GM18870 (cell line): ENCODE measurements around the gene ADAM17.
A peak's percentile ranks its signal among the peaks of the same experiment; 100 is the strongest.
"Not testable (repeated sequence)": the region's sequence is repeated elsewhere in the genome, so short reads cannot be mapped to it uniquely, and the experiment has no call there.

Experiments
- ATAC-seq: cut with Tn5 transposase; IDR thresholded peaks from one replicate; pipeline ENCODE4 v1.9.1; 2021; ENCODE audit warnings: moderate library complexity; ENCODE audit not compliant: unreplicated experiment

The ADAM17 gene

DNA sequence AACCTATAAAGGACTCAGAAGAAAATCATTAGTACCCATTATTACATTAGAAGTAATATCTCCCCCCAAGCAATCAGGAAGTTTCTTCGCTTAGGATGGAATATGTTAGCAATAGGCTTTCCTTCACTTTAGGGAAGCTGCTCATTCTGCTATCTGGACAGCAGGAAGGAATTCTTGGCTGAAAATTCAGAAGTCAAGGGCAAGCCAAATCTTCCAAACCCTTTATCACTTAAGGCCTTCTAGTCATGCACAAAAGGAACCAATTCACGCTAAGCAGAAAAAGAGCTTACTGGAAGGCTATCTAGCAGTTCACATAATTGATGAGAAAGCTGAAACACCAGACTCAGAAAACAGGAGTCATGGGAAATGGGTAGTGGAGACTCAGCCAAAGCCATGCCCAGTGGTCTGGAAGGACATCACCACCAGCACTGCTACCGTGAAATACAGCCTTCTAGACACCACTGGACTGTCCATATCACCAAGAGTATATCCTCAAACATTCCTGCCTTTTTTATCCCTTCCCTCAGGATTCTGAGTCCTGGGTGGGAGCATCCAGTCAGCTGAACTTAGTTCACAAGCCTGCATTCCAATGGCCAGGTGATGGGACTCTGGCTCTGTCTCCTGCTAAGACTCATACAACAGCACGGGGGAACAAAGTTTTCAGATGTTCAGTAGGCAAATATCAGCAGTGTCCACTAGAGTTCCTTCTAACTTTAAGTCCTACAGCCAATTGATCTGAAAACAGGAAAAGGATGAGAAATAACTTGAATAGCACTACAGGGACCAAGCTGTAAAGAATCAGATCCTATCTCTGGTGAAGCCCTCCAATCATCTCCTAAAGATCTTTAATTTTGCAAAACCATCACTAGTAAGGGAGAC, 14.8 kb upstream of the ADAM17 start:
- ATAC-seq, result no peak

GRCh38 chr2:9565436-9566153, 10.0 kb upstream of the ADAM17 start:
- ATAC-seq, result no peak

GRCh38 chr2:9560628-9561027, 5.0 kb upstream of the ADAM17 start:
- no peak for ATAC-seq

- ATAC-seq, result no peak
These were observed 3.3 kb upstream of the ADAM17 start for GRCh38 chr2:9558948-9559381.

GRCh38 chr2:9556121-9556743, 602 bp upstream of the ADAM17 start:
- peak; percentile 21 for ATAC-seq

GRCh38 chr2:9554921-9555296, 721 bp downstream of the ADAM17 start:
- no peak for ATAC-seq

GRCh38 chr2:9552219-9553178, 3.1 kb downstream of the ADAM17 start:
- no peak for ATAC-seq

GRCh38 chr2:9550859-9551391, 4.7 kb downstream of the ADAM17 start:
- ATAC-seq, result not testable (repeated sequence)

DNA sequence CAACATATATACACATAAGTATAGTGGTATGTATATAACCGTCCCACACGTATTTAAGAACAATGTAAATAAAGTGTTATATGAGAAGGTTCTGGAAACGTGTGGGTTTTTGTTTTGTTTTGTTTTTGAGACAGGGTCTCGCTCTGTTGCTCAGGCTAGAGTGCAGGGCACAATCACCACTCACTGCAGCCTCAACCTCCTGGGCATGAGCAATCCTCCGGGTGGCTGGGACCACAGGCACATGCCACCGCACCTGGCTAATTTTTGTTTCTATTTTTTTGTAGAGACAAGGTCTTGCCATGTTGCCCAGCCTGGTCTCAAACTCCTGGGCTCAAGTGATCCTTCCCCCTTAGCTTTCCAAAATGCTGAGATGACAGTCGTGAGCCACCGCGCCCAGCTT, 6.2 kb downstream of the ADAM17 start:
- no peak for ATAC-seq

- no peak for ATAC-seq
These were observed 7.1 kb downstream of the ADAM17 start for GRCh38 chr2:9548506-9548905.

DNA sequence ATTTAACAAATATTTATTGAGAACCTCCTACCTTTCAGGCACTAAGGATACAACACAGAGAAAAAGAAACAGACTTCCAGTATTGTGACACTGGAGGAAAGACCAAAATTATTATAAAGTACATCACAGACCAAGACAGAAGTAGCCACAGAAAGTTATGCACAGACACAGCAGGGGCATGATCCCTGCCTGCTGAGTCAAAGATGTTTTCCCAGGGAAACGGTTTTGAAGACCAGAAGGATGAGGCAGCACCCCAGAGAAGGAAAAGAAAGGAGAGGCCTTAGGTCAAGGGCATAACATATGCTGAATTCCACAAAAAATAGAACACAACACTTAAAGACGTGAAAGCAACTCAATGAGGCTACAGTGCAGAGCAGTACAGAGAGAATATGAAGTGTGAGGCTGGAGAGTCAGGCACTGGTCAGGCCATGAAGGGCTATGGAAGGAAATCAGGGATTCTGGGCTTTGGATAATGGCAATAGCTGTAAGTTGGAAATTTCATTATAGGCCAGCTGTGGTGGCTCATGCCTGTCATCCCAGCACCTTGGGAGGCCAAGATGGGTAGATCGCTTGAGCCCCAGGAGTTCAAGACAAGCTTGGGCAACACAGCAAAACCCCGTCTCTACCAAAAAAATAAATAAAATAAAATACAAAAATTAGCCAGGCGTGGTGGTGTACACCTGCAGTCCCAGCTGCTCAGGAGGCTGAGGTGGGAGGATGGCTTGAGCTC, 8.2 kb downstream of the ADAM17 start:
- no peak for ATAC-seq

- no peak for ATAC-seq
These were observed 10.1 kb downstream of the ADAM17 start for GRCh38 chr2:9545502-9545901.

DNA sequence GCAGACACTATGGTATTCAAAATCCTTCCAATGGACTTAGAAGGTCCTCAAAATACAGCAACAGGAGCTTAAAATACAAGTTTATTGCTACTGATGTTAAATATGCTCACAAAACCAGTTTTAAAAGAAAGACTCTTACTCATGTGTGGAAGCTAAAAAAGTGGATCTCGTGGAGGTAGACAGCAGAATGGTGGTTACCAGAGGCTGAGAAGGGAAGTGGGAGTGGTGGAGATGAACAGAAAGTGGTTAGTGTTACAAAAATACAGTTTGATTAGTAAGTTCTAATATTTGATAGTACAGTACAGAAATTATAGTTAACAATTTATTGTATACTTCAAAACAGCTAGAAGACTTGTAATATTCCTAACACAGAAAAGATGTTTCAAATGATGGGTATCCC, 12.1 kb downstream of the ADAM17 start:
- no peak for ATAC-seq

DNA sequence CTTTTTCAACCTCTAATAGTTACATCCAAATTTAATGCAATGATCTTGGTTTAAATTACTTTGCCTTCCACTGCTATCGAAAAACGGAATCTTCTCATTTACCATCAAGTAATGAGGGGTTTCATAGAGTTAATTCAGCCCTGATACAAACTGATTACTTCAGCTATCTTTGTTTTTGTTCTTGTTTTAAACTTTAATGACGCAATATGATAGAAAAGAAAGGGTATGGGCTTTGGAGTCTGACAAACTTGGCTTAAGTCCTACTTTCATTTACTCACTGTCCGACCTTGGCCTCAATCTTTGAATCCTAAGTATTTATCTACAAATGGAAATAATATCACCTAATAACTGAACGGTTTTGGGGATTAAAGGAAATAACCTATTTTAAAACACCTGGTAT, 16.1 kb downstream of the ADAM17 start:
- no peak for ATAC-seq

DNA sequence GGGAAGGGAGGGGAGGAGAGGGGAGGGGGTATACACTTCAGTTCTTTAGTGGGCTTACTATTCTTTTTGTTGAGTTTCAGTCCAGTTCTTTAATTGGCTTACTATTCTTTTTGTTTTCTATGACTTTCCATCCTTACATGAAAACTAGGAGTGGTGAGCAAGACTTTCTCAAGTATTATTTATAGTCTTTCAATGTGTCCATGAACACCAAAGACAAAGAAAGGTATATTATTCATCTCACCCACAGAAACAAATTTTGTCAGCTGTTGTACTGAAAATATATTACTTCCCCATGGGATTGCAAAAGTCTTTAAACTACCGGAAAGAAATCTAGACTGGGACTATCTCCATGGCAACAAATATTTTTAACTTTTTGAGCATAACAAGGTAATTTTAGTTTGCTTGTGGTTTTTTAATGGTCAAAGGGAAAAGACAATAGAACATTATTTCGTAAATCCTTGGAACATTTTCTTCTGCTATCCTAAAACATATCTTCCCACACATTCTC, 17.6 kb downstream of the ADAM17 start:
- ATAC-seq, result no peak

DNA sequence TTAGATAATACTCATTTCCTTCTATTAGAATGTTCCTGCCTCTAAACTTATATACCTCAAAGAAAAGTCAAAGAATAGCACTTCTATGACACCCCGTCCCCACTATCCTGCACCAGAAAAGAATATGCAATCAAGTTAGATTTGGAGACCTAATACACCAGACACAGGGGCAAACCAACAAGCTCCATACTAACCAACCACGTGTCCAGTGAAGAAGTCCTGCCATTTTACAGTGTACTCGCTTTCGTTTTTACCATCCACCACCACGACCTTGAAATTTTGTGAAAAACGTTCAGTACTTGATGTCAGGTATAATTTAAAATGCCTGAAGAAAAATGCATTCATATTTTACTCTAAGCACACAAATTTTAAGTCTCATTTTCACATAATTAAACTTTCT, 19.1 kb downstream of the ADAM17 start:
- no peak for ATAC-seq

GRCh38 chr2:9535177-9535576, 20.5 kb downstream of the ADAM17 start:
- no peak for ATAC-seq

DNA sequence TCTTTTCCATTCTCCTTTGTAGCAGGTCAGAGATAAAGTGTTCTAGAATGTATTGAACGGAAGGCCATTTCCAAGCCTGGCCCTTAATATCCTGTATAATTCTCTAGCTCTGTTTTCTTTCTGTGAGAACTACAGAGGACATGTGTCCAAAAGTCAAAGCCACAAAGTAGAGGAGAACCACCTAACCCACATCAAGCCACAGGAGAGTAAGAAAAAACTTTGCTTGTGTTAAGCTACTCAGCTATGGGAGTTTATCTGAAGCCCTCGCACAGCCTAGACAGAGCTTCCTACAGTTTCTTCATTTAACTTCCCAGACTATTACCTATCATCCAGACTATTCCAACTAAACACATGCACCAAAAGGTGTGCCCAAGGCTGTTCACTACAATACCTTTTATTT, 22.0 kb downstream of the ADAM17 start:
- ATAC-seq, result no peak

DNA sequence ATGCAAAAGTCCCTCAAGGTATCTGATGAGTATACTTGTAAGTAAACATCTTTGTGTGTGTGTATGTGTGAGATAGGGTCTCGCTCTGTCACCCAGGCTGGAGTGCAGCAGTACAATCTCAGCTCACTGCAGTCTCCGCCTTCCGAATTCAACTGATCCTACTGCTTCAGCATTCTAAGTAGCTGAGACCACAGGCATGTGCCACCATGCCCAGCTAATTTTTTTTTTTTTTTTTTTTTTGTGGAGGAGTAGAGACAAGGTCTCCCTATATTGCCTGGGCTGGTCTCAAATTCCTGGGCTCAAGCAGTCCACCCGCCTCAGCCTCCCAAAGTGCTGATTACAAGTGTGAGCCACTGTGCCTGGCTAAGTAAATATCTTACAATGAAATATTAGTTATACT, 23.2 kb downstream of the ADAM17 start:
- no peak for ATAC-seq
